ENCODE data around the gene RNU2-63P.
"Not testable (repeated sequence)": the region's sequence is repeated elsewhere in the genome, so short reads cannot be mapped to it uniquely, and the experiment has no call there.

The RNU2-63P gene

DNA sequence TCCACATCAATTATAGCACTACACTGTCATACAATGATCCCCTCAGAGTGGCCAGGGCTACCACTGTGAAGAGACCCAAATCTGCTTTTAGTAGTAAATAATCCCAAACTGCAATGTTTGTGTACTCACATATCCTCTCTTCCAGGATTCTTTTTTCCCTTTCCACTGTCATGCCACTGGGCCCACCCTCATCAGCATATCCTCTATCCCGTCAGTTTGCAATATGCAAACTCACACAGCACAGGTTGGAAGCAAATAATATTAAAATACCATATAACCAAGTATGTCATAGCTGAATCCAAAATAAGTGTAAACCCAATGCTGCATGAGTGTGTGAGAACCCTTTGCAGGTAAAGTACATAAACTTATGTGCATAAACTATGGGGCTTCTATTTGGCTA lies 28.9 kb downstream of the RNU2-63P start:
- in situ Hi-C loops (cut with HindIII; ENCODE audit: low sequenced_read_pairs): not testable (repeated sequence)

DNA sequence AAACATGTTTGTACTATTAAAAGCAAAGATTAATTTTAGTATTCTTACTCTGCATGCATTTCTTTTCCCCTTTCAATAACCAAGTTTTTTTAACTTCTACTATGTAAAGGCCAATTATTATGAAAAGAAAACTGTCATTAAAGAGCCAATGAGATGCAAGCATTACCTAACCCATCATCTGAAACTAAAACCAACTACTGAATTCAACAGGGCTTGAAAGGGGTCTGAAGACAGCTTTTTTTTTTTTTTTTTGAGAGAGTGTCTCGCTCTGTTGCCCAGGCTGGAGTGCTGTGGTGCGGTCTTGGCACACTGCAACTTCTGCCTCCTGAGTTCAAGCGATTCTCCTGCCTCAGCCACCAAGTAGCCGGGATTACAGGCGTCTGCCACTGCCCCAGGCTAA lies 30.4 kb downstream of the RNU2-63P start:
- in situ Hi-C loops (cut with HindIII; ENCODE audit: low sequenced_read_pairs): not testable (repeated sequence)

DNA sequence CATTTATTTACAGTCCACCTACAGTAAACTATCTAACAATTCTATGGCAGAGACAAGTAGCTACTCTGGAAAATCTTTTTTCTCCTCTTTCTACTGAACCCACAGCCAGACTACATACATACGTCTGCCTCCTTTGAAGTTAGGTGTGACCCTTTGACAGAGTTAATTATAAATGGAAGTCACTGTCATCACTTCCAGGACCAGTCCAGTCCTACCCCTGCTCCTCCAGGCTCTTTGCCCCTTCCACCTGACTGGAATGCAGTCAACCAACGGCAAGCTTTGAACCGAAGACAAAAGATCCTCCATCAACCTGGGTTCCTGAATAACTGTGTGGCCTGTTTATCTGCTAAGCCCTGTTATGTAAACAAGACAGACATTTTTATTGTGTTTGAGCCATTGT lies 35.2 kb downstream of the RNU2-63P start:
- in situ Hi-C loops (cut with HindIII; ENCODE audit: low sequenced_read_pairs): not testable (repeated sequence)

DNA sequence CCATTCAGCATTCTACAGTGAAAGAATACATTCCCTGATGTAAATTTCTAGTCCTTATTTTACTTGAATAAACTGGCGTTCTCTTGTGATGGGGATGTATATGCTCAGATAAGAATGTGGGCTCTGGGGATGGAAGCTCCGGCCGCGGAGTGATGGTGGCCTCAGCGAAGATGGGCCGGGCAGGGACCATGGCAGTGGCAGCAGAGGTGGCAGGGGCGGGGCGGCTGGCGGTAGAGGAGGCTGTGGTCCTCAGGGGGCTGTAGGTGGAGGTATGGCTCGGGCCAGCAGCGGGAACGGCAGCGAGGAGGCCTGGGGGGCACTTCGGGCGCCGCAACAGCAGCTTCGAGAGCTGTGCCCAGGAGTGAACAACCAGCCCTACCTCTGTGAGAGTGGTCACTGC lies 44.0 kb downstream of the RNU2-63P start:
- in situ Hi-C loops (cut with HindIII; ENCODE audit: low sequenced_read_pairs): not testable (repeated sequence)

Measured in endothelial cell of hepatic sinusoid (primary cell).